Measurements from ENCODE around the gene TNFRSF12A. TPM values are rescaled to one million over a fixed set of nuclear protein-coding genes. Genes with fewer than 3 reads are reported as not detected.

The TNFRSF12A gene
- total RNA-seq, 1 experiment from 2014 or later: 147 TPM

DNA sequence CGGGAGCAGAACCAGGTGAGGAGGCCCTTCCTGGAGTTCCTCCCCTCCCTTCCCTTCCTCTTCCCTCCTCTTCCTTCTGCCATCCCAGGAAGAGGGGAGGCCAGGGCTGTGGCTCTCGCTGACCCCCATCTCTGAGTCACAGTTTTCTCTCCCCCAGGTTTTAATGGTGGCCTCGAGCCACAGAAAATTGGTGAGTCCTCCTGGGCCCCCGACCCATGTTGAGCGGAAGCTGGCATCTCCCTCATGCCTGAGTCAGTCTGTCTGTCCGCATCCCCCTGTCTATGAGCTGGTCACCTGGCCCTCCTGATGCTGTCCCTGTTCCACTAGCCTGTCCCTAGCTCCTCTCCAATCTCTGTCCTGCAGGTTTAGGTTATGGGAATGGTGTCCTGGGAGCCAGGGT is 20.2 kb upstream of the TNFRSF12A start:
- TF ChIP-seq CTCF (conservative IDR thresholded peaks at IDR 0.05): no peak
- H3K9me3 Mint-ChIP-seq: no peaks in the 10 kb centered on the region

More for the DNA sequence above, 20.2 kb upstream of the TNFRSF12A start:
- no peak overlapping the region for H2BK5ac ChIP-seq (ENCODE audit: insufficient read length, low read length)
- H3K14ac ChIP-seq (ENCODE audit: insufficient read depth, low read length): no peak overlapping the region
- no peak for DNase-seq
- Mint-ChIP-seq H3K4me1 (peaks cover 6 to 30% of the 10 kb centered on the region in 2 experiments), H3K27ac (no peak overlapping the region; a peak in 2 of 7 replicates), H3K27me3 (ENCODE audit: low read depth) (no peaks in the 10 kb centered on the region; the same call in none of the 2 replicates), H3K4me3 (no peak overlapping the region; a peak in 1 of 5 replicates), H3K36me3 (ENCODE audit: insufficient read depth in 1 of 3, low read depth in 3 of 3) (peaks cover 0 to 7% (median 0%) of the 10 kb centered on the region in 3 experiments; a peak in 3 of 7 replicates)
- H3K4me1 ChIP-seq (ENCODE audit: insufficient read depth, low read length): no peaks in the 10 kb centered on the region
- no peak overlapping the region for H2AK5ac ChIP-seq (ENCODE audit: insufficient read length, low read length)
- no peak overlapping the region for H3K23ac ChIP-seq (ENCODE audit: insufficient read length, low read depth, low read length)
- H3K9ac ChIP-seq (ENCODE audit: extremely low read depth, insufficient read length, low read length): no peak overlapping the region
- H2BK12ac ChIP-seq (ENCODE audit: insufficient read length, low read depth, low read length): no peak overlapping the region
- no peak overlapping the region for H2BK15ac ChIP-seq (ENCODE audit: low read depth, low read length)
- H3K9me3 ChIP-seq (ENCODE audit: control insufficient read depth, low read depth, low read length): no peaks in the 10 kb centered on the region
- H4K8ac ChIP-seq (replicated peaks; ENCODE audit: insufficient read length, low read depth, low read length): no peak overlapping the region
- H3K4ac ChIP-seq (ENCODE audit: low read depth, low read length): no peak overlapping the region
- no peaks in the 10 kb centered on the region for H3K27me3 ChIP-seq (ENCODE audit: insufficient read depth, low read length)
- no peak overlapping the region for H3K56ac ChIP-seq (ENCODE audit: insufficient read length, low read depth, low read length)
- no peaks in the 10 kb centered on the region for H3K79me1 ChIP-seq (ENCODE audit: insufficient read depth, low read depth, low read length, poor library complexity, severe bottlenecking)
- H4K20me1 ChIP-seq (ENCODE audit: control insufficient read depth, insufficient read depth, insufficient read length): peaks cover 2% of the 10 kb centered on the region
- no peak overlapping the region for H2BK120ac ChIP-seq (ENCODE audit: low read depth, low read length, poor library complexity, severe bottlenecking)
- H3K27ac ChIP-seq (ENCODE audit: insufficient read length, low read depth, low read length): no peak overlapping the region
- H4K5ac ChIP-seq (ENCODE audit: insufficient read length, low read depth, low read length): no peak overlapping the region
- H3K23me2 ChIP-seq (ENCODE audit: insufficient read length, low read depth, low read length, poor library complexity, severe bottlenecking): no peaks in the 10 kb centered on the region
- no peak overlapping the region for H3T11ph ChIP-seq (ENCODE audit: low read length)
- no peak overlapping the region for H2AFZ ChIP-seq (ENCODE audit: low read length)
- no peak overlapping the region for H4K91ac ChIP-seq (ENCODE audit: insufficient read length, low read depth, low read length)
- no peak overlapping the region for H3K18ac ChIP-seq (ENCODE audit: insufficient read length, low read depth, low read length)
- no CpG with 5 or more reads among the region's 6 CpGs for WGBS (ENCODE audit: extremely low coverage, insufficient read length, low lambda C conversion rate)
- H3K79me2 ChIP-seq (ENCODE audit: insufficient read depth, low read length): no peaks in the 10 kb centered on the region
- H3K4me2 ChIP-seq (ENCODE audit: insufficient read depth, insufficient read length, low read length): no peak overlapping the region
- no peak overlapping the region for H2BK20ac ChIP-seq (ENCODE audit: low read depth, low read length, poor library complexity, severe bottlenecking)

All from H9 (cell line).